ENCODE results near the gene STPG3. TPM values are rescaled to one million over a fixed set of nuclear protein-coding genes. Genes with fewer than 3 reads are reported as not detected.

STPG3 gene
- total RNA-seq, 1 donor from 2014 or later = not detected

DNA sequence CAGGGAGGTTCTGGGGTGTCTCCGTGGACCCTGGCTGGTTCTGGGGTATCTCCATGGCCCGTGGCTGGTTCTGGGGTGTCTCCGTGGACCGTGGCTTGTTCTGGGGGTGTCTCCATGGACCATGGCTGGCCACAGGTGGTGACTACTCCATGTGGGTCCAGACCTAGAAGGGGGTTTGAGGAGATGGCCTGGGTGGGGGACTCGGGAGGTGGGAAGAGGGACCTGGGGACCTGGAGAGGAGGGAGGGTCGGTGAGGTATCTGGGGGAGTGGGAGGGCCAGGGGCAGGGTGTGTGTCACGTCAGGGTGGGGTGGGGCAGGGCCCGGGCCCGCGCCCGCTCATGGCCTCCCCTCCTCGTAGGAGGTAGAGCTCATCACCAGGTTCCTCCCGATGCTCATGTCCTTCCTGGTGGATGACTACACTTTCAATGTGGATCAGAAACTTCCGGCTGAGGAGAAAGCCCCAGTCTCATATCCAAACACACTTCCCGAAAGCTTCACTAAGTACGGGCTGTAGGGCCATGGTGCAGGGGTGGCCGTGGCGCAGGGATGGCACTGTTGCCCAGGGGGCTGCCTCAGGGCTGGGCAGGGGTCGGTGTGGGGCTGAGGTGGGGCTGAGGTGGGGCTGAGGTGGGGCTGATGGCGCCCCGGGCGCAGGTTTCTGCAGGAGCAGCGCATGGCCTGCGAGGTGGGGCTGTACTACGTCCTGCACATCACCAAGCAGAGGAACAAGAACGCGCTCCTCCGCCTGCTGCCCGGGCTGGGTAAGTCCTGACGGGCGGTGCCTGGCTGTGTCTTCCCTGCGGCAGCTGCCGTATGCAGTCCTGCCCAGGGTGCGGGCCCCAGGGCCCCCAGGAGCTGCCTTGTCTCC is 15.7 kb downstream of the STPG3 start:
- Mint-ChIP-seq H3K27ac (no peak overlapping the region), H3K27me3 (no peaks in the 10 kb centered on the region), H3K9me3 (ENCODE audit: low read depth) (no peaks in the 10 kb centered on the region), H3K4me1 (ENCODE audit: low read depth) (no peaks in the 10 kb centered on the region), H3K36me3 (ENCODE audit: insufficient read depth) (peaks cover 19% of the 10 kb centered on the region), H3K4me3 (ENCODE audit: low read depth) (no peak overlapping the region)
- DNase-seq (ENCODE audit: low spot score, unreplicated experiment) = no peak
- TF ChIP-seq, protein P1, sequence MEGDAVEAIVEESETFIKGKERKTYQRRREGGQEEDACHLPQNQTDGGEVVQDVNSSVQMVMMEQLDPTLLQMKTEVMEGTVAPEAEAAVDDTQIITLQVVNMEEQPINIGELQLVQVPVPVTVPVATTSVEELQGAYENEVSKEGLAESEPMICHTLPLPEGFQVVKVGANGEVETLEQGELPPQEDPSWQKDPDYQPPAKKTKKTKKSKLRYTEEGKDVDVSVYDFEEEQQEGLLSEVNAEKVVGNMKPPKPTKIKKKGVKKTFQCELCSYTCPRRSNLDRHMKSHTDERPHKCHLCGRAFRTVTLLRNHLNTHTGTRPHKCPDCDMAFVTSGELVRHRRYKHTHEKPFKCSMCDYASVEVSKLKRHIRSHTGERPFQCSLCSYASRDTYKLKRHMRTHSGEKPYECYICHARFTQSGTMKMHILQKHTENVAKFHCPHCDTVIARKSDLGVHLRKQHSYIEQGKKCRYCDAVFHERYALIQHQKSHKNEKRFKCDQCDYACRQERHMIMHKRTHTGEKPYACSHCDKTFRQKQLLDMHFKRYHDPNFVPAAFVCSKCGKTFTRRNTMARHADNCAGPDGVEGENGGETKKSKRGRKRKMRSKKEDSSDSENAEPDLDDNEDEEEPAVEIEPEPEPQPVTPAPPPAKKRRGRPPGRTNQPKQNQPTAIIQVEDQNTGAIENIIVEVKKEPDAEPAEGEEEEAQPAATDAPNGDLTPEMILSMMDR (IDR thresholded peaks at IDR 0.05; ENCODE audit: unreplicated experiment) = no peak

DNA sequence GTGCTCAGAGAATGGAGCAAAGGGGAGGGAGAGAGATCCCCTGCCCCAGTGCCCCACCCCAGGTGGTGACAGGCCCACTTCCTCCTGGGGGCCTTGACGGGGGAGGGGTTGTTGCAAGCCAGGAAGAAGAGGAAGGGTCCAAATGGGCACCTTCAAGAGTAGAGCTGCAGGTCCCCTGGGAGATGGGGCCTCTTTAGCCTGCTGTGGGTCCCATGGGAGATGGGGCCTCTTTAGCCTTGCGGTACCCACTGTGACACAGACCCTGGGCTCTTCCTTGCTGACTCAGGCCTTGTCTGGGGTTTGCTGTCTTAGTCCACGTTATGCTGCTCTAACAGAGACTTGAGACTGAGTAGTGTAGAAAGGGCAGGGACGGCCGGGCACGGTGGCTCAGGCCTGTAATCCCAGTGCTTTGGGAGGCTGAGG is 16.9 kb downstream of the STPG3 start:
- DNase-seq (ENCODE audit: low spot score, unreplicated experiment) = no peak
- peaks cover 18% of the 10 kb centered on the region for H3K36me3 Mint-ChIP-seq (ENCODE audit: insufficient read depth)
- no peaks in the 10 kb centered on the region for H3K4me1 Mint-ChIP-seq (ENCODE audit: low read depth)
- H3K4me3 Mint-ChIP-seq (ENCODE audit: low read depth) = no peak overlapping the region
- H3K27me3 Mint-ChIP-seq = no peaks in the 10 kb centered on the region
- TF ChIP-seq, protein P1 (IDR thresholded peaks at IDR 0.05; ENCODE audit: unreplicated experiment) = no peak
- H3K9me3 Mint-ChIP-seq (ENCODE audit: low read depth) = no peaks in the 10 kb centered on the region
- H3K27ac Mint-ChIP-seq = no peak overlapping the region

DNA sequence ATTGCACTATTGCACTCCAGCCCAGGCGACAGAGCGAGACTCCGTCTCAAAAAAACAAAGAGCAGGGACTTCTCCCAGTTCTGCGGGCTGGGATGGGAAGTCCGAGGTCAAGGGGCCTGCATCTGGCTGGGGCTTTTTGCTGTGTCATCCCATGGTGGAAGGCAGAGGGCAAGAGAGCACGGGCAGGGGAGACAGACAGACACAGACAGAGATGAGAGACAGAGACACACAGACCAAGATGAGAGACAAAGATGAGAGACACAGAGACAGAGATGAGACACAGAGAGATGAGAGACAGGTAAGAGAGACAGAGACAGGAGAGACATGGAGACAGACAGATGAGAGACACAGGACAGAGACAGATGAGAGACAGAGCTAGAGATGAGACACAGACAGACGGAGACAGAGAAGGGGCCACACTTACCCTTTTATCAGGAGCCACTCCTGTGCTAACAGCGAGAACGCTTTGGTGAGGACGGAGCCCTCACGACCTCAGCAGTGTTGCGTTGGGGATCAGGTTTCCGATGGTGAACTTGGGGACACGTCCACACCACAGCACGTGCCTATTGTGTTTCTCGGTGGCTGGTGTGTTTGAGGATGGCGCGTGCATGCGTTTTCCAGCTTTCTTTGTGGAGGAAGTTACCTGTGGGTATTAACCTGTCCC is 17.6 kb downstream of the STPG3 start:
- TF ChIP-seq, protein P1 (IDR thresholded peaks at IDR 0.05; ENCODE audit: unreplicated experiment) = no peak
- Mint-ChIP-seq H3K4me3 (ENCODE audit: low read depth) (no peak overlapping the region), H3K27ac (no peak overlapping the region), H3K9me3 (ENCODE audit: low read depth) (no peaks in the 10 kb centered on the region), H3K36me3 (ENCODE audit: insufficient read depth) (peaks cover 18% of the 10 kb centered on the region), H3K27me3 (no peaks in the 10 kb centered on the region), H3K4me1 (ENCODE audit: low read depth) (no peaks in the 10 kb centered on the region)
- DNase-seq (ENCODE audit: low spot score, unreplicated experiment) = no peak

DNA sequence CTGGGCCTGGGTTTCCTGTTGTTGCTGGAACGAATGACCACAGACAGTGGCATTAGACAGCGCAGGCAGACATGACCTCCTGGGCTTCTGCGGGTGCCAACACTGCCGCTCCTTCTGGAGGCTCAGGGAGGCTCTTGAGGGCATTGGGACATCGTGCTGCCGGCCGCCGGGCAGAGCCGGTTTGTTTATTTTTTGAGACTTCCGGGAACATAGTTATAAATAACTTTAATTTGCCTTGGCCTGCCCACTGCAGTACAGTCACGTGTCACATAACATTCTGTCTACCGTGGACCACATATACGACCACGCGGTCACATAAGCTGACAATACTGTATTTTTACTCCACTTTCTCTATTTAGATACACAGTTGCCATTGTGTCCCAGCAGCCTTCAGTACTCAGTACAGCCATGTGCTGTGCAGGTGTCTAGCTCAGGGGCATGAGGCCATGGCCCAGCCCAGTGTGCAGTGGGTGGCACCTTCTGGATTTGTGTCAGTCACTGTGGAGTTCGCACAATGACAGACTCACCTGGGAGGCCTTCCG is 18.2 kb downstream of the STPG3 start:
- Mint-ChIP-seq H3K4me1 (ENCODE audit: low read depth) (no peaks in the 10 kb centered on the region), H3K27me3 (no peaks in the 10 kb centered on the region), H3K9me3 (ENCODE audit: low read depth) (no peaks in the 10 kb centered on the region), H3K36me3 (ENCODE audit: insufficient read depth) (peaks cover 18% of the 10 kb centered on the region), H3K27ac (no peak overlapping the region), H3K4me3 (ENCODE audit: low read depth) (no peak overlapping the region)
- DNase-seq (ENCODE audit: low spot score, unreplicated experiment) = no peak
- TF ChIP-seq, protein P1 (IDR thresholded peaks at IDR 0.05; ENCODE audit: unreplicated experiment) = no peak

DNA sequence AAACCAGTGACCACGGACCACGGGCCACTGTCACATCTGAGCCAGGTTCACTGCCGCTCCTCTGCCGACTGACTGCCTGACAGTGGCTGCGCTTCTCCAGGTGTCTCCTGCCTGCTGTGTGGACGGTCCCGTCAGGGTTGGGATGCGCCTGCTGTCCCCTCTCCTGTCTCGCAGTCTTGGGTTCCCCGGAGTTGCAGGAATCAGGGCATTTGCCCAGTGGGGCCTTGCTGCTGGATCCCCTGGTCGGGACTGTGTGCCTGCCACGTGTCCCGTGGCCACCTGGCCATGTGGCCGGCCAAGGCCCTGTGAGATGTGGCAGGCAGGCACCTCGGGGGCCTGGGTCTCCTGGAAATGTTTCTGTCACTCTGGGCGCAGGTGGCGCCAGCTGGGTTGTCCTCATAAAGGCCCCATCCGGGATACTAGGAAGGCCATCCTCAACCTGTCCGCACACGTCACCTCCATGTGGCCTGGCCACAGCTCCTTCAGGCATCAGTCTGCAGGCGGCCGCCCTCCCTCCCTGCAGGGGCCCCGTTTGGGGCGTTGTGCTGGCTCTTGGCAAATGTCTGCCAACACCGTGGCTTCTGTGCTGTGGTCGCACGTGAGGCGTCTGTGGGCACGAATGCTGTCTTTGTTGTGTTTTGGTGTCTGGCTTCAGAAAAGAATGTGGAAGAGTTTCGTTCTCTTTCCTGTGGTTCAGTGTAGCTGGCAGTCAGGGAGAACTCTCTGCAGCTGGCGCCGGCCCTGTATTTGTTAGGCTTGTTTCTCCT is 20.0 kb downstream of the STPG3 start:
- Mint-ChIP-seq H3K4me3 (ENCODE audit: low read depth) (no peak overlapping the region), H3K36me3 (ENCODE audit: insufficient read depth) (peaks cover 17% of the 10 kb centered on the region), H3K4me1 (ENCODE audit: low read depth) (peaks cover 6% of the 10 kb centered on the region), H3K27ac (no peak overlapping the region), H3K9me3 (ENCODE audit: low read depth) (no peaks in the 10 kb centered on the region), H3K27me3 (no peaks in the 10 kb centered on the region)
- no peak for DNase-seq (ENCODE audit: low spot score, unreplicated experiment)
- TF ChIP-seq, protein P1 (IDR thresholded peaks at IDR 0.05; ENCODE audit: unreplicated experiment) = no peak

All from progenitor cell of endocrine pancreas (in vitro differentiated cells).